Ishikawa (cell line): Measurements from ENCODE around the gene PDE4D.

Source experiments
- CEBPB ChIP-seq: IDR thresholded peaks from 2 replicates; pipeline ENCODE4 v1.6.1; 2012
- CREB1 ChIP-seq: IDR thresholded peaks from 2 replicates; pipeline ENCODE4 v1.6.1; 2012; ENCODE audit warnings: low read depth
- EGR1 ChIP-seq: IDR thresholded peaks from 2 replicates; pipeline ENCODE4 v1.6.1; 2012
- EP300 ChIP-seq: IDR thresholded peaks from 2 replicates; pipeline ENCODE4 v1.6.1; 2012; ENCODE audit warnings: borderline replicate concordance
- FOXM1 ChIP-seq: IDR thresholded peaks from 2 replicates; pipeline ENCODE4 v1.6.1; 2012; ENCODE audit warnings: low read depth, borderline replicate concordance
- MAX ChIP-seq: IDR thresholded peaks from 2 replicates; pipeline ENCODE4 v1.6.1; 2012
- NFIC ChIP-seq: IDR thresholded peaks from 2 replicates; pipeline ENCODE4 v1.6.1; 2012
- RAD21 ChIP-seq: IDR thresholded peaks from 2 replicates; pipeline ENCODE4 v1.6.1; 2012; ENCODE audit warnings: low read depth
- REST ChIP-seq: IDR thresholded peaks from 2 replicates; pipeline ENCODE4 v1.6.1; 2012; ENCODE audit warnings: low read depth, mild to moderate bottlenecking
- TAF1 ChIP-seq: IDR thresholded peaks from 2 replicates; pipeline ENCODE4 v1.6.1; 2012; ENCODE audit warnings: low read depth, mild to moderate bottlenecking
- TCF12 ChIP-seq: IDR thresholded peaks from 2 replicates; pipeline ENCODE4 v1.6.1; 2012; ENCODE audit warnings: low read depth
- TEAD4 ChIP-seq: IDR thresholded peaks from 2 replicates; pipeline ENCODE4 v1.6.1; 2012
- USF1 ChIP-seq: IDR thresholded peaks from 2 replicates; pipeline ENCODE4 v1.6.1; 2012
- YY1 ChIP-seq: IDR thresholded peaks from 2 replicates; pipeline ENCODE4 v1.6.1; 2012; ENCODE audit warnings: low read depth
- ZBTB7A ChIP-seq: IDR thresholded peaks from 2 replicates; pipeline ENCODE4 v1.6.1; 2012; ENCODE audit warnings: low read depth

Gene PDE4D

GRCh38 chr5:59001154-59001553 is 892.4 kb downstream of the PDE4D start:
- TF ChIP-seq MAX (no peak), NFIC (no peak), TCF12 (no peak), RAD21 (no peak), REST (no peak), FOXM1 (no peak), CEBPB (no peak), YY1 (no peak), EP300 (no peak), TAF1 (no peak), USF1 (no peak), CREB1 (no peak), ZBTB7A (no peak), TEAD4 (no peak), EGR1 (no peak)

GRCh38 chr5:59000211-59000610 is 893.3 kb downstream of the PDE4D start:
- TF ChIP-seq TAF1 (no peak), NFIC (no peak), ZBTB7A (no peak), RAD21 (no peak), REST (no peak), FOXM1 (no peak), TEAD4 (no peak), USF1 (no peak), EP300 (no peak), CEBPB (no peak), EGR1 (no peak), MAX (no peak), TCF12 (no peak)

GRCh38 chr5:58999804-59000203 is 893.7 kb downstream of the PDE4D start:
- no peak for TF ChIP-seq MAX
- TF ChIP-seq CEBPB, result no peak
- no peak for TF ChIP-seq RAD21
- no peak for TF ChIP-seq USF1
- TF ChIP-seq TCF12, result no peak
- no peak for TF ChIP-seq ZBTB7A
- no peak for TF ChIP-seq FOXM1
- no peak for TF ChIP-seq TAF1
- TF ChIP-seq TEAD4, result no peak
- no peak for TF ChIP-seq EGR1
- TF ChIP-seq NFIC, result no peak
- no peak for TF ChIP-seq CREB1
- TF ChIP-seq REST, result no peak
- no peak for TF ChIP-seq YY1
- no peak for TF ChIP-seq EP300

GRCh38 chr5:58998544-58998943 is 895.0 kb downstream of the PDE4D start:
- TF ChIP-seq ZBTB7A, result no peak
- TF ChIP-seq REST, result no peak
- no peak for TF ChIP-seq USF1
